Activated CD4-positive, alpha-beta T cell treated with anti-CD3 and anti-CD28 coated beads for 48 hours (primary cell): ENCODE measurements around the gene TADA3.

Experiments
- DNase-seq: peaks from one replicate; pipeline ENCODE4 v3.0.0-alpha.2; 2020

The TADA3 gene

GRCh38 chr3:9760779-9761505 is 31.3 kb downstream of the TADA3 start:
- DNase-seq = no peak

GRCh38 chr3:9757427-9757826 is 34.8 kb downstream of the TADA3 start:
- DNase-seq = no peak

DNA sequence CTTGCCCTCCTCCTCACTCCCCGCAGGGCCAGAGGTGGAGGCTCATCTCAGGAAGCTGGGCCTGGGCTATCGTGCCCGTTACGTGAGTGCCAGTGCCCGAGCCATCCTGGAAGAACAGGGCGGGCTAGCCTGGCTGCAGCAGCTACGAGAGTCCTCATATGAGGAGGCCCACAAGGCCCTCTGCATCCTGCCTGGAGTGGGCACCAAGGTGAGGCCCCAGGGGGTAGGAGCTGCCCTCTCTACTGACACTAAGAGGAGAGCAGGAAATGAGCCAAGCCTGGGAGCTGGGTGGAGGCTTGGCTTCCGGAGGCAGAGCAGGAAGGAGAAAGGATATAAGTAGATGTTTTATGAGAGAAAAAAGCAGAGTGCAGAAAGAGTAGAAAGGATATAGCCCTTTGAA is 37.6 kb downstream of the TADA3 start:
- DNase-seq = no peak

GRCh38 chr3:9750556-9751411 is 41.5 kb downstream of the TADA3 start:
- no peak for DNase-seq

GRCh38 chr3:9749645-9750555 is 42.4 kb downstream of the TADA3 start, which contains the start of gene OGG1:
OGG1 (plus strand) TSS chr3:9749952; CDS start chr3:9750287, 335 bp downstream.
- DNase-seq = peak; percentile 97

DNA sequence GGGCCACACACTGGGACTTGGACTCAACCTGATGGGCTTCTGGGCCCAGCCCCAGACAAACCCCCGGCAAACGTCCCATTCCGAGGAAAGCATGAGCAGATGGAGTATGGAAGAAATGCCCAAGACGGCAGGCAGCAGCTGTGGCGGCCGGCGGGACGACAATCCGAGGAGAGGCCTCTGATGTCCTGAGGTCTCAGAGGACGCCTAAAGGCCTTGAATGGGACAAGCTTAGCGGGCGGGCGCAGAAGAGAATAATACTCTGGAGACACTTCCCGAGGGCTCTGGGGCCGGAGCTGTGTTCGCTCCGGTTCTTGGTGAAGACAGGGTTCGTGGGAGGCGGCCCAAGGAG is 43.0 kb downstream of the TADA3 start:
- DNase-seq = no peak

DNA sequence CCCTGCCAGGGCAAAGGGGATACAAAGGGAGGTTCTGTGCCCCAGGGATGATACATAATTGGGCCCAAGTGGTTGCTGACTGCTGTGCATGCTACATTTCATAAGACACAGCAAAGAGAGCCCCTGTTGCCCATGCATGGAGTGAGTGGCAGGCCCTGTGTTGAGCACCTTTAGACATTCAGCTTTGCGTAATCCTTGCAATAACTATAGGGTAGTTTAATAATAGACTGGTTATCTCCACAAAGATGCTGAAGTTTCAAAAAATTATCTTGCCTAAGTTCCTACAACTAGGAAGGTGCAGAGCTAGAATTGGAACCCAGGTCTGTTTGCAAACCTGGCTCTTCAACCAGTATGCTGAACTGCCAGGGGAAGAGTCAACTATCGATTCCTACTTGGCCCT is 44.2 kb downstream of the TADA3 start:
- DNase-seq = no peak

DNA sequence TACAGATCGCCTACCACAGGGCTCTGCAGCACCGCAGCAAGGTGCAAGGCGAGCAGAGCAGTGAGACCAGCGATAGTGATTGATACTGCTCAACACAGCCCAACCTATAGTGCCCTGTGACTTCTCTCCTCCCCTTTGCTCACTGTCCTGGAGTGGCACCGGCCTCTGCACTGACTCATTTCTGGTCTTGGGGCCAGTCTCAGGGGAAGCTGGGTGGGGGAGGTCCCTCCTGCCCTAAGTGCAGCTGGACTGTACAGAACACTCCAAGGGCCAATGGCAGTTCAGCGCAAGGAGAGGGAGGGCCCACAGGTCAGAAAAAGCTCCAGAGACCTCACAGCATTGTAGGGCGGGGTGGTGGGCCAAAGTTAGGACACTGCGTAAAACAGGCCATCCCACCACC is 45.0 kb downstream of the TADA3 start:
- DNase-seq = no peak

DNA sequence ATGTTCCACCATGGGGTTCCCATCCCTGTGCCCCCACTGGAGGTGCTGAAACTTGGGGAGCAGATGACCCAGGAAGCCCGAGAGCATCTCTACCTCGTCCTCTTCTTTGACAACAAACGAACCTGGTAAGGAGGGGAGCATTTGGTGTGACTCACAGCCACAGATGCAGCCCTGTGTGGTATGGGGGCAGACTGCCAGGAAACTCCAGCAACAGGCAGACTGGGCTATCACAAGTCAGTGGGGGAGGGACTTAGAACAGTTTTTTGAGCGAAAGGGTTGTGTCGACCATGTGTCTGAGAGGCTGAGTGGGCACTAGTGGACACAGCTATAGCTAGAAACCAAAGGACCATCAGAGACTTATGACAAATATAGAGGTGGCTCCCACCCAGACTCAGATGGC is 45.9 kb downstream of the TADA3 start:
- no peak for DNase-seq

DNA sequence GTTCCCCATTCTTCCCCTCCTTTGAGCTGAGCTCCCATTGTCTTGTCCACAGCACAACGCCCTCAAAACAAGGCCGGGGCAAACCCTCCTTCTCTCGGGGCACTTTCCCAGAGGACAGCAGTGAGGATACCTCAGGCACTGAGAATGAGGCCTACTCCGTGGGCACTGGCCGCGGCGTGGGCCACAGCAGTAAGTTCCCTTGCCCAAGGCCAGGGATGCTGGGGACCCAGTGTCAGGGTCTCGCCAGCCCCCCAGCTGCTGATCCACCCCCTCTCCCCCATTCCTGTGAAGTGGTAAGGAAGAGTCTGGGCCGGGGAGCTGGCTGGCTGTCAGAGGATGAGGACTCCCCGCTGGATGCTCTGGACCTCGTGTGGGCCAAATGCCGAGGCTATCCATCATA is 46.8 kb downstream of the TADA3 start:
- no peak for DNase-seq

- no peak for DNase-seq
These were observed 48.1 kb downstream of the TADA3 start for GRCh38 chr3:9744162-9744561.

DNA sequence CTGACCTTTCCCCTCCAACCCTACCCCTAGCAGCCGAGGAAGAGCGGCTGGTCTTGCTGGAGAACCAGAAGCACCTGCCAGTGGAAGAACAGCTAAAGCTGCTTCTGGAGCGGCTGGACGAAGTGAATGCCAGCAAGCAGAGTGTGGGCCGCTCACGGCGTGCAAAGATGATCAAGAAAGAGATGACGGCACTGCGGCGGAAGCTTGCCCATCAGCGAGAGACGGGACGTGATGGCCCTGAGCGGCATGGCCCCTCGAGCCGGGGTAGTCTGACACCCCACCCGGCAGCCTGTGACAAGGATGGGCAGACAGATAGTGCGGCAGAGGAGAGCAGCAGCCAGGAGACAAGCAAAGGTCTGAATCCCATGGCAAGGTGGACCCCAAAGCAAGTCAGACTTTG is 48.7 kb downstream of the TADA3 start:
- no peak for DNase-seq

DNA sequence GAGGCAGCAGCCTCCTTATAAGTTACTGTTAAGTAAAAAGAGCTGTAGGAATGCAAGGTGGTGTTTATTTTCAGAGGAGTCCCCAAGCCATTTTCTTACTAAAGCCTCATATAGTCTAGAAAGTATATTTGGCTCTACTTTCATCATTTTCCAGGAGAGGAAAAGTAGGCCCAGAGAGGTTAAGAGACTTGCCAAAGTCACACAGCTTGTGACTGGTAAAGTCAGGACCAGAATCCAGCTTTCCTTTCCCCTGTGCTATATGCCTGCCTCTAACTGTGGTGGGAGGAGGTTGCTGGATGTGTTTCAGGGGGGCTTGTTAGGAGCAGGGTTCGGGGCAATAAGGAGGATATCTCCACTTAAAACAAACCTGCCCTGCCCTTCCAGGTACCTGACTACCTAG is 49.7 kb downstream of the TADA3 start:
- DNase-seq = no peak

DNA sequence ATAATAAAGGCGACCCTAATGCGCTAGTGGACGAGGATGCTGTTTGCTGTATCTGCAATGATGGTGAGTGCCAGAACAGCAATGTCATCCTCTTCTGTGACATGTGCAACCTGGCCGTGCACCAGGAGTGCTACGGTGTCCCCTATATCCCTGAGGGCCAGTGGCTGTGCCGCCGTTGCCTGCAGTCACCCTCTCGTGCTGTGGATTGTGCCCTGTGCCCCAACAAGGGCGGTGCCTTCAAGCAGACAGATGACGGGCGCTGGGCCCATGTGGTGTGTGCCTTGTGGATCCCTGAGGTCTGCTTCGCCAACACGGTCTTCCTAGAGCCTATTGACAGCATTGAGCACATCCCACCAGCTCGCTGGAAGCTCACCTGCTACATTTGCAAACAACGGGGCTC is 53.1 kb downstream of the TADA3 start:
- DNase-seq = no peak

DNA sequence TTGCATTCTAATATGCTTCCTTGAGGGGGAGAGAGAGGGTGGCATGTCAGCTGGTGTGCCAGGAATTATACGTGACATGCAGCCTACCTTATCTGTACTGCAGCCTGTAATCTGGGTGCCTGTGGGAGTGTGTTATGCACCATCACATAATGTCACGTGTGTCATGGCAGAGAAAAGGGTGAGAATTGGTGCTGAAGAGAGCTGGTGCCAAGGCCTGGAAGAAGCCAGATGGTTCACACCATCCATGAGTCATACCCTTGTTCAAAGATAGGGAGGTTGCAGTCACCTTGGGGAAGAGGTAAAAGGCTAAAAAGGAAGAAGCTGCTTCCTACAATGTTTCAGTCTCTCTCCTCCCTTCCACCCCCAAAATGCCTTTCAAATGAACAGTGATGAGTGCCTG is 55.4 kb downstream of the TADA3 start:
- peak; percentile 24 for DNase-seq

DNA sequence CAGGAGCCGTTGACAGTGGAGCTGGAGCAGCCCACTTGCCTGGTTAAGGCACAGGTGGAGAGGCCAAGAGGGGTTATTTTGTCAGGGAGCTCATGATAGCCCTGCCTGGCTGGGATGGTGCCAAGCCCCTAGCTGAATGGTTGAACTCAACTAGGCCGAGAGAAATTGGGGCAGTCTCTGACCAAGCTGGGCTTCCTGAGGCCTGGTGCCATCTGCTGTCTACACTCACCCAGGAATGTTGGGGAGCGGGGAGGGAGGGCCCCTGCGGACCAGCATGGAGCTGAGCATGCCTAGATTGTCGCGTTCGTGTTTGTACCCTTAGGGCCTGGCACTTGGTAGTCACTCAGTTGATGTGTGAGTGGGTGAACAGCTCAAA is 59.5 kb downstream of the TADA3 start:
- DNase-seq = no peak

DNA sequence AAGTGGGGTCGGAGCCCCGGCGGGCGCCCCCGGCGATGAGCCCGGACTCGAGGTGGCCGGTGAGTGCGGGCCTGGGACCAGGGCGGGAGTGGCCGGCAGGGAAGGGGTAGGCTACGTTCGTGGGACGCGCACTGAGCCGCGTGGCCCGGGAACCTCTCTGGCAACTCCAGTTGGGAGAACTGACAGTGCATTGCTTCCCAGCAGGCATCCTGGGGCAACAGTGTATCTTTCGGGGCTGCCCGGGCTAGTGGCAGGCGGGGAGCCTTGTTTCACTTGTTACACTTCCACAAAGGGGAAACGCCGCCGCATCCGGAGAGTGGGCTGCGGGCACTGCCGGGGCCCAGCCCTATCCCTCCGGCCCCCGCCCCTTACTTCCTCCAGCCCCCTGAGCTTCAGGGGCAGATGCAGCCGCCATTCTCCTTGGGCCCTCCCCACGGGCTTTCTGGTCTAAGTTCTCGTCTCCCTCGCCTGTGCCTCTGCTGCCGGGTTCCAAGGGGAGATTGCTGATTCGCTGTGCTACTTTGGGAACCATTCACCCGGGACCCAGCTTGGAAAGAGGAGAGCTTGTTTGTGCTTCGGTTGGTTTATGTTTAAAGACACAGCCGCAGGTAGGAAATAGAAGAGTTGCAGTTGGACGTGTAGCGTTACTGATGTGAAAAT is 60.1 kb downstream of the TADA3 start:
- peak; percentile 61 for DNase-seq

DNA sequence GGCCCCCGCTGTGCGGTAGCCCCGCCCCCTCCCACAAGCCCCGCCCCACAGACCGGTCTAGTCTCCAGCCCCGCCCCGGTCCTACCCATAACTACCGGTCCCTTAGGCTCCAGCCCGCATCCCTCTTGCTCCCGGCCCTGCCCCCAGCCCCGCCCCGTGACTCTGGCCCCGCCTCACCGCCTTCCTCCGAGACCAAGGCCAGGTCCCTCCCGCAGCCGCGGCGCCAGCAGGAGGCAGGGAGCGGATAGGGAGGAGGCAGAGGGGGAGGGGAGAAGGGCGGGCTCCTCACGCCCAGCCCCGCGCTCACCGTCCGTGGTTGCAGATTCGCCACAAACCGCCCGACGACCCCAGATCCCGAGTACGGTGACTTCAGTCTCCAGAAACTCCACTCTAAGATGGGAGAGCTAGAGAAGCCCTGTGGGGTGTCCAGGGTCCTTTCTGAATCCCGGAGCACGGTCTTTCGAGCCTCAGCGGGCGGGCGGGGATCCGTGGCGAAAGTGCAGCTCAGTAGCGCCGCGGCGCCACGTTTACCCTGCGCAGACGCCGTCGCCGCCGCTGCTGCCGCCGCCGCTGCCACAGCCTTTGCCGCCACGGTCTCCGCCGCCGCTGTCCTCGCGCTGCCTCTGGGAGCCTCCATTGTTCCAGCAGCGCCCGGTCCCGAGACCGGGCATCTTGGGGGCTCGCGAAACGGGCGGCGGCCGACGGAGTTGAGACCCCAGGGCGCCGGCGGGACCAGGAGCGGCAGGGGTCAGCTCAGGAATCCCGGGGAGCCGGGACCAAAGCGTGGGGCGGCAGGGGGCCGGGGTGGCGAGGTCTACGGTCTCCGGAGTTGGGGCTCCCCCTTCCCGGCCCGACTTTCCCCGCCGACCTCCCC is 60.8 kb downstream of the TADA3 start, which contains the start of gene BRPF1:
TSS of gene BRPF1 (plus strand) at position 530 of the 874 bp plus-strand sequence. CDS start 2,406 bp downstream, outside the sequence.
- DNase-seq = peak; percentile 100

- no peak for DNase-seq
These were observed 61.5 kb downstream of the TADA3 start for GRCh38 chr3:9730657-9731205.
